Heart left ventricle (tissue), 16 donors: ENCODE data around the gene MYOD1. TPM values are rescaled to one million over a fixed set of nuclear protein-coding genes. Genes with fewer than 3 reads are reported as not detected.

Source experiments
- ATAC-seq, 4 donors: fragments of 200-7000 bp; cut with Tn5 transposase; one replicate each; pipeline ENCODE4 v1.9.1; 2020 to 2022; ENCODE audit warnings: moderate library complexity in 4 of 4, mild to moderate bottlenecking in 3 of 4, moderate number of reproducible peaks in 1 of 4
- DNase-seq, 5 donors: peaks; one replicate each; pipeline ENCODE4 v3.0.0-alpha.2; 2020
- H3K27ac ChIP-seq, 12 donors: fragments of 200-600 bp; sonication (generic) in 4 of 12; one replicate each; pipeline versions ENCODE4 v1.5.0 to v1.8.0; 2016 to 2022; ENCODE audit warnings: mild to moderate bottlenecking in 2 of 12
- H3K27me3 ChIP-seq, 9 donors: fragments of 200-600 bp; sonication (generic) in 2 of 9; one replicate each; pipeline versions ENCODE4 v1.5.1 to v1.8.0; 2016 to 2022; ENCODE audit warnings: mild to moderate bottlenecking in 3 of 9
- H3K36me3 ChIP-seq, 9 donors: fragments of 200-600 bp; sonication (generic) in 2 of 9; one replicate each; pipeline versions ENCODE4 v1.5.0 to v1.8.0; 2018 to 2022; ENCODE audit warnings: mild to moderate bottlenecking in 2 of 9
- H3K4me1 ChIP-seq, 12 donors: fragments of 200-600 bp; sonication (generic) in 4 of 12; one replicate each; pipeline versions ENCODE4 v1.5.0 to v1.8.0; 2016 to 2022; ENCODE audit warnings: mild to moderate bottlenecking in 3 of 12
- H3K4me3 ChIP-seq, 12 donors: fragments of 200-600 bp; sonication (generic) in 4 of 12; one replicate each; pipeline versions ENCODE4 v1.5.0 to v1.8.0; 2017 to 2022; ENCODE audit warnings: mild to moderate bottlenecking in 9 of 12, moderate library complexity in 4 of 12
- H3K9me3 ChIP-seq, 12 donors: fragments of 200-600 bp; sonication (generic) in 4 of 12; one replicate each; pipeline versions ENCODE4 v1.5.0 to v1.8.0; 2016 to 2022; ENCODE audit warnings: mild to moderate bottlenecking in 1 of 12
- CTCF ChIP-seq, 12 donors: fragments of 200-600 bp; sonication (generic) in 4 of 12; IDR thresholded peaks; one replicate each; pipeline versions ENCODE4 v1.5.0 to v1.8.0; 2018 to 2022; ENCODE audit warnings: antibody characterized with exemption in 12 of 12, mild to moderate bottlenecking in 5 of 12
- POLR2A ChIP-seq, 2 donors: fragments of 450-650 bp; IDR thresholded peaks; one replicate each; pipeline ENCODE4 v1.6.1; 2017; ENCODE audit warnings: antibody characterized with exemption in 2 of 2, mild to moderate bottlenecking in 2 of 2, moderate library complexity in 2 of 2
- WGBS, 4 donors: extraction: QIAGEN DNeasy Blood & Tissue Kit in 2 of 4; methylation state at CpG; one replicate each; pipeline versions ENCODE4 v1.1.5 to v1.1.7; 2013 to 2018; 5-methylcytosine and 5-hydroxymethylcytosine counted together
- intact Hi-C, 10 donors: fragments of 100-400 bp; cut with DNase I; formaldehyde crosslinking; loops; one replicate each; pipeline versions ENCODE4 v1.11.1 to v1.14.2; 2022
- polyA plus RNA-seq, 2 donors: library from polyadenylated mRNA; stranded (reverse); fragments of 200-250 nt; gene quantifications; one replicate each; pipeline ENCODE4 v1.2.3, GENCODE V29; 2013
- total RNA-seq, 9 donors: library from RNA; depleted of rRNA in 2 of 9; stranded (reverse); fragments of >200 nt in 2 of 9; fragmentation: NEBNext Ultra II Directional in 3 of 9; extraction: Animal tissue kit (Norgen Biotek cat#: 25700) in 3 of 9; gene quantifications; one replicate each; pipeline versions ENCODE4 v1.1.0 to v1.2.4, GENCODE V29; 2016 to 2023
- donor health status: ischemic (EF 13 %, LVEDD 7.1; RV severe dilation, severe dysfunction).
- donor health status: healthy with polysubstance abuse.
- donor health status: DM: no; HTN: yes; CAD: no.
- donor health status: DM: no; HTN: no; CAD: no.
- donor health status: ischemic (EF 25% LVEDD 6.9; RV normal size, moderate dysfunction).
- donor health status: ischemic (EF 25% LVEDD 5.7; RV mildly dilated, moderate dysfunction).
- donor health status: healthy.
- donor health status: DM: yes; HTN: yes; CAD: no.
- donor health status: ischemic (EF 35%, LVEDD 5.7; RV mildly dilated, moderate dysfunction).
- donor health status: nonischemic (EF 11% LVEDD 7.7; RV severe dilation, severe dysfunction).
- donor health status: DM: yes; HTN: yes; CAD: no.
- donor health status: PGD.
- donor health status: ischemic (EF 29% LVEDD 5.4; RV normal size, mild dysfunction).
- donor health status: nonischemic (EF 23%, LVEDD 6.1; RV moderate dilation, normal function).

MYOD1 gene
- total and polyA plus RNA-seq, 11 donors, result not detected

- Histone ChIP-seq H3K27me3 (peaks cover 0 to 8% (median under 1%) of the 10 kb centered on the region in 9 donors), H3K4me1 (peaks cover 0 to 5% (median 0%) of the 10 kb centered on the region in 12 donors), H3K9me3 (no peaks in the 10 kb centered on the region), H3K4me3 (no peak overlapping the region), H3K36me3 (no peaks in the 10 kb centered on the region), H3K27ac (no peak overlapping the region)
- peak in 1 of 5 donors; percentile 6 for DNase-seq
- no peak for ATAC-seq
- no peak for TF ChIP-seq POLR2A (IDR thresholded peaks at IDR 0.05)
- TF ChIP-seq CTCF (IDR thresholded peaks at IDR 0.05), result no peak
- 82 to 91% (median 85%) methylated on average over 15 to 20 of the region's 20 CpGs for WGBS, 4 donors
- intact Hi-C loops, result no loop called here
These were observed 25.8 kb downstream of the MYOD1 start for GRCh38 chr11:17745023-17745772.

GRCh38 chr11:17746096-17746495 is 26.7 kb downstream of the MYOD1 start:
- Histone ChIP-seq H3K36me3 (no peaks in the 10 kb centered on the region), H3K4me3 (no peak overlapping the region), H3K27ac (no peak overlapping the region), H3K4me1 (peaks cover 0 to 9% (median 0%) of the 10 kb centered on the region in 12 donors), H3K27me3 (peaks cover 0 to under 1% (median 0%) of the 10 kb centered on the region in 9 donors), H3K9me3 (no peaks in the 10 kb centered on the region)
- ATAC-seq (no peak), DNase-seq (no peak)
- TF ChIP-seq CTCF (IDR thresholded peaks at IDR 0.05) (no peak), POLR2A (IDR thresholded peaks at IDR 0.05) (no peak)
- 78 to 81% (median 79%) methylated on average over 11 of the region's 11 CpGs for WGBS, 4 donors
- intact Hi-C loops, result no loop called here

- TF ChIP-seq POLR2A (IDR thresholded peaks at IDR 0.05), result no peak
- no peak for TF ChIP-seq CTCF (IDR thresholded peaks at IDR 0.05)
- 59 to 75% (median 69%) methylated on average over 13 to 19 of the region's 19 CpGs for WGBS, 4 donors
- intact Hi-C loops, result no loop called here
- DNase-seq (peak in 1 of 5 donors; percentile 17), ATAC-seq (peak in 2 of 4 donors; percentile 7 to 31)
- H3K27me3 ChIP-seq, result no peaks in the 10 kb centered on the region
- peaks cover 0 to 9% (median 0%) of the 10 kb centered on the region in 12 donors for H3K4me1 ChIP-seq
- no peak overlapping the region for H3K4me3 ChIP-seq
- H3K27ac ChIP-seq, result no peak overlapping the region
- H3K36me3 ChIP-seq, result no peaks in the 10 kb centered on the region
- H3K9me3 ChIP-seq, result no peaks in the 10 kb centered on the region
These were observed 28.0 kb downstream of the MYOD1 start for GRCh38 chr11:17747131-17747955.

- ATAC-seq (no peak), DNase-seq (peak in 1 of 5 donors; percentile 6)
- H3K27me3 ChIP-seq, result no peaks in the 10 kb centered on the region
- H3K9me3 ChIP-seq, result no peaks in the 10 kb centered on the region
- no peak overlapping the region for H3K4me3 ChIP-seq
- WGBS, 4 donors, result 79 to 95% (median 85%) methylated on average over 8 of the region's 8 CpGs
- intact Hi-C loops, result no loop called here
- no peaks in the 10 kb centered on the region for H3K36me3 ChIP-seq
- H3K27ac ChIP-seq, result no peak overlapping the region
- H3K4me1 ChIP-seq, result peaks cover 0 to 9% (median 0%) of the 10 kb centered on the region in 12 donors
- TF ChIP-seq CTCF (IDR thresholded peaks at IDR 0.05) (no peak), POLR2A (IDR thresholded peaks at IDR 0.05) (no peak)
These were observed 28.7 kb downstream of the MYOD1 start for GRCh38 chr11:17748044-17748443.
